Activated naive CD8-positive, alpha-beta T cell treated with anti-CD3 and anti-CD28 coated beads, Interleukin-2, amount 50 U/mL, for 16 hours (primary cell): Measurements from ENCODE around the gene SLC38A11.
A peak's percentile ranks its signal among the peaks of the same experiment; 100 is the strongest.
"Not testable (repeated sequence)": the region's sequence is repeated elsewhere in the genome, so short reads cannot be mapped to it uniquely, and the experiment has no call there.

Source experiments
- DNase-seq: peaks from one replicate; pipeline ENCODE4 v3.0.0-alpha.2; 2020; ENCODE audit warnings: low read depth, low spot score

The SLC38A11 gene

GRCh38 chr2:164954954-164955701 lies at the start of gene SLC38A11:
Gene SLC38A11, minus strand, starts transcription at chr2:164955525. Its CDS starts 278 bp downstream, at chr2:164955247.
- no peak for DNase-seq

GRCh38 chr2:165003443-165004130 lies 48.3 kb upstream of the SLC38A11 start:
- no peak for DNase-seq

GRCh38 chr2:165002638-165003037 lies 47.3 kb upstream of the SLC38A11 start:
- DNase-seq = no peak

- DNase-seq = not testable (repeated sequence)
Measured at GRCh38 chr2:164994664-164995299, 39.5 kb upstream of the SLC38A11 start.

- DNase-seq = no peak
Measured at GRCh38 chr2:164993287-164994016, 38.1 kb upstream of the SLC38A11 start.

GRCh38 chr2:164992818-164993217 lies 37.5 kb upstream of the SLC38A11 start:
- peak; percentile 9 for DNase-seq

GRCh38 chr2:164992093-164992454 lies 36.7 kb upstream of the SLC38A11 start:
- not testable (repeated sequence) for DNase-seq

GRCh38 chr2:164991361-164992092 lies 36.2 kb upstream of the SLC38A11 start:
- not testable (repeated sequence) for DNase-seq

GRCh38 chr2:164990953-164991352 lies 35.6 kb upstream of the SLC38A11 start:
- not testable (repeated sequence) for DNase-seq

- DNase-seq = not testable (repeated sequence)
Measured at GRCh38 chr2:164988805-164989204, 33.5 kb upstream of the SLC38A11 start.

GRCh38 chr2:164986027-164986426 lies 30.7 kb upstream of the SLC38A11 start:
- DNase-seq = not testable (repeated sequence)

GRCh38 chr2:164984428-164984827 lies 29.1 kb upstream of the SLC38A11 start:
- DNase-seq = no peak

- no peak for DNase-seq
Measured at GRCh38 chr2:164981217-164981990, 26.1 kb upstream of the SLC38A11 start.

- DNase-seq = not testable (repeated sequence)
Measured at GRCh38 chr2:164980688-164981087, 25.4 kb upstream of the SLC38A11 start.

GRCh38 chr2:164979113-164979512 lies 23.8 kb upstream of the SLC38A11 start:
- DNase-seq = no peak

GRCh38 chr2:164976875-164977470 lies 21.6 kb upstream of the SLC38A11 start:
- DNase-seq = not testable (repeated sequence)

GRCh38 chr2:164976301-164976700 lies 21.0 kb upstream of the SLC38A11 start:
- DNase-seq = no peak

GRCh38 chr2:164975891-164976290 lies 20.6 kb upstream of the SLC38A11 start:
- no peak for DNase-seq

GRCh38 chr2:164974221-164974620 lies 18.9 kb upstream of the SLC38A11 start:
- DNase-seq = no peak

- DNase-seq = no peak
Measured at GRCh38 chr2:164972216-164972615, 16.9 kb upstream of the SLC38A11 start.
